ENCODE measurements around the gene FARSB. TPM values are rescaled to one million over a fixed set of nuclear protein-coding genes. Genes with fewer than 3 reads are reported as not detected.
A peak's percentile ranks its signal among the peaks of the same experiment; 100 is the strongest.

Gene FARSB
- polyA plus RNA-seq, 3 donors, result 5.8 to 10.9 (median 8.4) TPM

GRCh38 chr2:222703091-222703490, 47.2 kb upstream of the FARSB start:
- no peak overlapping the region for H3K4me3 ChIP-seq (replicated peaks in 1 of 3; ENCODE audit: low read depth in 2 of 3, low read length in 3 of 3)
- no peak for TF ChIP-seq CTCF (IDR thresholded peaks at IDR 0.05)
- Mint-ChIP-seq H3K4me3 (no peak overlapping the region), H3K4me1 (peaks cover 24% of the 10 kb centered on the region), H3K27me3 (ENCODE audit: low read depth in 3 of 3) (peaks cover 1 to 4% (median 4%) of the 10 kb centered on the region in 3 donors), H3K9me3 (no peaks in the 10 kb centered on the region), H3K27ac (no peak overlapping the region), H3K36me3 (no peaks in the 10 kb centered on the region)
- no peak overlapping the region for H2AFZ ChIP-seq (ENCODE audit: insufficient read depth, low read depth, low read length, poor library complexity, severe bottlenecking)
- 73% methylated on average over 1 of the region's 2 CpGs for WGBS (ENCODE audit: insufficient coverage)
- peaks cover 4 to 9% of the 10 kb centered on the region in 2 donors for H3K4me1 ChIP-seq (ENCODE audit: control insufficient read depth in 1 of 2, insufficient read depth in 2 of 2, low read length in 2 of 2)
- intact Hi-C loops (cut with micrococcal nuclease), result loop anchor here in 1 of 2 donors (10.0 kb wide), 1 partner anchor 92 kb away; no protein-coding TSS in a partner anchor
- no peaks in the 10 kb centered on the region for H3K9me3 ChIP-seq (replicated peaks in 1 of 2; ENCODE audit: control insufficient read depth in 1 of 2, insufficient read depth in 1 of 2, low read length in 2 of 2)
- no peak overlapping the region for H3K4me2 ChIP-seq (replicated peaks; ENCODE audit: extremely low read depth, low read length, poor library complexity, severe bottlenecking)
- H4K20me1 ChIP-seq (ENCODE audit: insufficient read depth, low read length), result no peaks in the 10 kb centered on the region
- no peaks in the 10 kb centered on the region for H3K27me3 ChIP-seq (ENCODE audit: control insufficient read depth in 2 of 2, insufficient read depth in 2 of 2, low read length in 2 of 2)
- no peak overlapping the region for H3K27ac ChIP-seq (ENCODE audit: low read depth in 1 of 2, low read length in 2 of 2)
- H3K79me2 ChIP-seq (ENCODE audit: insufficient read depth, low read length), result no peaks in the 10 kb centered on the region
- no peak for DNase-seq
- no peaks in the 10 kb centered on the region for H3K36me3 ChIP-seq (replicated peaks in 1 of 2; ENCODE audit: control insufficient read depth in 1 of 2, insufficient read depth in 2 of 2, low read length in 2 of 2)
- no peak overlapping the region for H3K9ac ChIP-seq (ENCODE audit: insufficient read depth, low read length, poor library complexity, severe bottlenecking)

- Histone ChIP-seq H3K79me2 (ENCODE audit: insufficient read depth, low read length) (no peaks in the 10 kb centered on the region), H3K9me3 (replicated peaks in 1 of 2; ENCODE audit: control insufficient read depth in 1 of 2, insufficient read depth in 1 of 2, low read length in 2 of 2) (no peaks in the 10 kb centered on the region), H3K27ac (ENCODE audit: low read depth in 1 of 2, low read length in 2 of 2) (no peak overlapping the region), H2AFZ (ENCODE audit: insufficient read depth, low read depth, low read length, poor library complexity, severe bottlenecking) (no peak overlapping the region), H3K36me3 (replicated peaks in 1 of 2; ENCODE audit: control insufficient read depth in 1 of 2, insufficient read depth in 2 of 2, low read length in 2 of 2) (no peaks in the 10 kb centered on the region), H3K9ac (ENCODE audit: insufficient read depth, low read length, poor library complexity, severe bottlenecking) (no peak overlapping the region), H3K4me1 (ENCODE audit: control insufficient read depth in 1 of 2, insufficient read depth in 2 of 2, low read length in 2 of 2) (no peaks in the 10 kb centered on the region), H3K4me3 (replicated peaks in 1 of 3; ENCODE audit: low read depth in 2 of 3, low read length in 3 of 3) (no peak overlapping the region), H3K4me2 (replicated peaks; ENCODE audit: extremely low read depth, low read length, poor library complexity, severe bottlenecking) (no peak overlapping the region), H3K27me3 (ENCODE audit: control insufficient read depth in 2 of 2, insufficient read depth in 2 of 2, low read length in 2 of 2) (no peaks in the 10 kb centered on the region), H4K20me1 (ENCODE audit: insufficient read depth, low read length) (no peaks in the 10 kb centered on the region)
- intact Hi-C loops (cut with micrococcal nuclease), result loop anchor here in 1 of 2 donors (10.0 kb wide), 1 partner anchor 93 kb away; no protein-coding TSS in a partner anchor
- 42% methylated on average over 3 of the region's 5 CpGs for WGBS (ENCODE audit: insufficient coverage)
- Mint-ChIP-seq H3K4me3 (peak overlapping the region in 1 of 2 donors; percentile 27), H3K27ac (no peak overlapping the region), H3K9me3 (no peaks in the 10 kb centered on the region), H3K4me1 (peaks cover 10% of the 10 kb centered on the region), H3K36me3 (no peaks in the 10 kb centered on the region), H3K27me3 (ENCODE audit: low read depth in 3 of 3) (peaks cover 0 to 7% (median 4%) of the 10 kb centered on the region in 3 donors)
- TF ChIP-seq CTCF (IDR thresholded peaks at IDR 0.05), result no peak
- no peak for DNase-seq
Observed at GRCh38 chr2:222701721-222702131, 45.8 kb upstream of the FARSB start.

Data from CD14-positive monocyte (primary cell).